K562 (cell line): ENCODE results near the gene AHI1. TPM values are rescaled to one million over a fixed set of nuclear protein-coding genes. Genes with fewer than 3 reads are reported as not detected.

Experiments
- LEF1 ChIP-seq: fragments of 450-650 bp; IDR thresholded peaks from 2 replicates; pipeline ENCODE4 v1.6.1; 2016; ENCODE audit warnings: mild to moderate bottlenecking
- MXI1 ChIP-seq: IDR thresholded peaks from 2 replicates; pipeline ENCODE4 v1.6.1; 2011; ENCODE audit warnings: low read depth, mild to moderate bottlenecking, improper control_type of control experiment, low read length
- NR2C2 ChIP-seq, 2 experiments: fragments of 200-800 bp in 1 of 2; sonication (Bioruptor generic) in 1 of 2; sonication (generic) in 1 of 2; formaldehyde crosslinking in 1 of 2; IDR thresholded peaks; 2 replicates each; pipeline versions ENCODE4 v1.6.1 to v1.8.0; 2016 to 2022; ENCODE audit warnings: mild to moderate bottlenecking in 1 of 2, missing compliant biosample characterization in 1 of 2, missing genetic modification characterization in 1 of 2, missing genetic modification reagents in 1 of 2
- PRDM10 ChIP-seq: fragments of 450-650 bp; IDR thresholded peaks from 2 replicates; pipeline ENCODE4 v1.6.1; 2018; ENCODE audit not compliant: partially characterized antibody
- RCOR1 ChIP-seq, 2 experiments: IDR thresholded peaks; 2 replicates each; pipeline ENCODE4 v1.6.1; 2012; ENCODE audit warnings: low read depth in 2 of 2, low read length in 2 of 2, borderline replicate concordance in 1 of 2, improper control_type of control experiment in 1 of 2
- SMARCA4 ChIP-seq: fragments of 450-650 bp; IDR thresholded peaks from 2 replicates; pipeline ENCODE4 v1.6.1; 2016
- SMARCE1 ChIP-seq: fragments of 450-650 bp; IDR thresholded peaks from 2 replicates; pipeline ENCODE4 v1.7.1; 2016; ENCODE audit warnings: mild to moderate bottlenecking
- ZNF583 ChIP-seq: fragments of 250-450 bp; sonication (Bioruptor Pico); IDR thresholded peaks from 2 replicates; pipeline ENCODE4 v1.4.0; 2020
- polyA plus RNA-seq, 8 experiments: library from polyadenylated mRNA; depleted of rRNA in 4 of 8; stranded (reverse) in 5 of 8; unstranded in 3 of 8; fragments of >200 nt; fragmentation: Nextera tagmentation in 2 of 8; fragmentation: Illumina TruSeq in 1 of 8; extraction: Ambion mirVana in 2 of 8; extraction: Trizol in 1 of 8; gene quantifications; 2 replicates each; pipeline versions ENCODE4 v1.2.1 to v1.2.3, GENCODE V29; 2011 to 2014; ENCODE audit warnings: inconsistent platforms in 1 of 8, missing spikeins in 1 of 8
- total RNA-seq, 7 experiments: library from RNA; depleted of rRNA in 6 of 7; stranded (reverse); fragments of >200 nt in 6 of 7; fragmentation: Illumina TruSeq in 2 of 7; extraction: Trizol in 2 of 7; gene quantifications; 2 replicates each; pipeline versions ENCODE4 v1.2.1 to v1.2.3, GENCODE V29; 2011 to 2021; ENCODE audit warnings: low replicate concordance in 1 of 7

Gene AHI1
- total and polyA plus RNA-seq, 9 of the 15 experiments (the other 6 are each of a cell fraction or from before 2014, with no cell fraction given) = 24.7 to 54.9 (median 32.2) TPM

DNA sequence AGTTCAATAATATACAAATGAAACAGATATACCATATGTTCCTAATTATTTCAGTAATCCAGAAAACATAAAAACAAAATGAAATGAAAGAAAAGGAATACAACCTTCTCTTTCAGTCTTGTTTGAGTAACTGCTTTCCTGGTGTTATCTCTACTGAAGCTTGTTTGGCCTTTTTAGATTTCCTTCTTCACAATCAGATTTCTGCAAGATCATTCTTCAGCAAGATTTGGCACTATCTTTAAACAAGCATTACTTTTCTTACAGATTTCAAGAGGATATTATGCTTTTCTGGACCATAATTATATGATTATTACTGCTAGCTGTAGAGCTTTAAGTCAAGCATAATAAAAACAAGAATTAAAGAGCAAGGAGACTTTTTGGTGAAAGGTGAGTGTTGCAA is 196.2 kb downstream of the AHI1 start (continued):
- TF ChIP-seq PRDM10 (no peak), ZNF583 (no peak), SMARCE1 (0 out of 2 replicates have a peak, but pooled peaks have one; percentile 20), NR2C2 (CRISPR knock-in tag; IDR thresholded peaks at IDR 0.05) (no peak), NR2C2 (tag; IDR thresholded peaks at IDR 0.05) (no peak), SMARCA4 (peak; percentile 21; the same call in 1 of the 2 replicates), MXI1 (no peak), RCOR1 (IDR thresholded peaks at IDR 0.05; ENCODE audit: borderline replicate concordance in 1 of 2, low read depth in 2 of 2, low read length in 2 of 2) (peak in 1 of 2 experiments; percentile 90; a peak in 2 of 4 replicates), LEF1 (0 out of 2 replicates have a peak, but pooled peaks have one; percentile 21)
- TF ChIP-seq, all 486 proteins: peak for 10
